GM12878 (cell line): Measurements from ENCODE around the gene EGR1. TPM values are rescaled to one million over a fixed set of nuclear protein-coding genes. Genes with fewer than 3 reads are reported as not detected.

Experiments used
- ATAC-seq: fragments of 200-7000 bp; cut with Tn5 transposase; 3 replicates; pipeline ENCODE4 v1.9.1; 2020; ENCODE audit warnings: mild to moderate bottlenecking, moderate library complexity
- BruUV-seq: library from RNA; stranded (reverse); fragments of 400-500 nt; replicated peaks from 2 replicates; lab custom pipeline; 2021; lab: Mats Ljungman, UMichigan
- CTCF ChIA-PET: fragments of 300-600 bp; sonication (Branson Sonifier 250); formaldehyde crosslinking; extraction: SDS; loops from one replicate; lab custom pipeline; 2021; ENCODE audit warnings: inconsistent platforms; lab: Yijun Ruan, JAX
- POLR2A ChIA-PET: fragments of 350-600 bp; formaldehyde crosslinking; extraction: SDS; loops from one replicate; lab custom pipeline; 2021; ENCODE audit warnings: inconsistent platforms; lab: Charles Lee
- RAD21 ChIA-PET: fragments of 300-600 bp; sonication (Branson Sonifier 250); formaldehyde crosslinking; loops from one replicate; lab custom pipeline; 2023; ENCODE audit warnings: antibody characterized with exemption; ENCODE audit not compliant: unreplicated experiment; lab: Charles Lee
- SMC1A ChIA-PET: fragments of 300-600 bp; sonication (Branson Sonifier 250); formaldehyde crosslinking; loops from one replicate; lab custom pipeline; 2023; ENCODE audit not compliant: unreplicated experiment, uncharacterized antibody; lab: Charles Lee
- DNase-seq: peaks from one replicate; pipeline ENCODE4 v3.0.0-alpha.2; 2011; ENCODE audit warnings: low read depth, low spot score
- FAIRE-seq: peaks from 3 replicates; lab custom pipeline; 2011; peaks lifted over from hg19 to GRCh38; lab: Jason Lieb, UNC
- H2AFZ ChIP-seq: 2 replicates; pipeline ENCODE4 v1.6.0; 2011; ENCODE audit warnings: low read depth, low read length, control low read depth; ENCODE audit not compliant: control insufficient read depth
- H3K27ac ChIP-seq: 2 replicates; pipeline ENCODE4 v1.5.1; 2011; ENCODE audit warnings: control low read depth; ENCODE audit not compliant: control insufficient read depth, insufficient read depth
- H3K27me3 ChIP-seq, 2 experiments: replicated peaks in 1 of 2; 2 replicates each; pipeline versions ENCODE4 v1.6.0 to v1.6.1; 2011; ENCODE audit warnings: low read length in 1 of 2; ENCODE audit not compliant: control insufficient read depth in 2 of 2, insufficient read depth in 2 of 2
- H3K36me3 ChIP-seq, 2 experiments: 2 replicates each; pipeline ENCODE4 v1.5.1; 2011; ENCODE audit warnings: low read length in 1 of 2; ENCODE audit not compliant: control insufficient read depth in 2 of 2, insufficient read depth in 2 of 2
- H3K4me1 ChIP-seq: 2 replicates; pipeline ENCODE4 v1.6.1; 2011; ENCODE audit warnings: mild to moderate bottlenecking, low read length, moderate library complexity, mixed read lengths; ENCODE audit not compliant: control insufficient read depth, insufficient read depth
- H3K4me2 ChIP-seq: 2 replicates; pipeline ENCODE4 v1.6.0; 2011; ENCODE audit warnings: control low read depth; ENCODE audit not compliant: control insufficient read depth, insufficient read depth
- H3K4me3 ChIP-seq: fragments of 200-600 bp; sonication (generic); 2 replicates; pipeline ENCODE4 v1.5.1; 2016
- H3K79me2 ChIP-seq: 2 replicates; pipeline ENCODE4 v1.6.0; 2011; ENCODE audit warnings: low read length; ENCODE audit not compliant: control insufficient read depth, insufficient read depth
- H3K9ac ChIP-seq: 2 replicates; pipeline ENCODE4 v1.8.0; 2011; ENCODE audit warnings: low read length, control low read depth, mixed read lengths; ENCODE audit not compliant: control insufficient read depth, insufficient read depth
- H3K9me3 ChIP-seq: replicated peaks from 3 replicates; pipeline ENCODE4 v1.5.1; 2011; ENCODE audit warnings: mild to moderate bottlenecking, low read length; ENCODE audit not compliant: control insufficient read depth, insufficient read depth
- H4K20me1 ChIP-seq: 2 replicates; pipeline ENCODE4 v1.6.0; 2011; ENCODE audit not compliant: control insufficient read depth, insufficient read depth
- BMI1 ChIP-seq: fragments of 450-650 bp; IDR thresholded peaks from 2 replicates; pipeline ENCODE4 v1.6.1; 2016; ENCODE audit warnings: mild to moderate bottlenecking, moderate library complexity, borderline replicate concordance
- CREB1 ChIP-seq: IDR thresholded peaks from 2 replicates; pipeline ENCODE4 v1.6.1; 2012; ENCODE audit warnings: low read depth, mild to moderate bottlenecking, inconsistent platforms
- DPF2 ChIP-seq: fragments of 450-650 bp; IDR thresholded peaks from 2 replicates; pipeline ENCODE4 v1.6.1; 2017; ENCODE audit warnings: mild to moderate bottlenecking
- FOXM1 ChIP-seq: IDR thresholded peaks from 2 replicates; pipeline ENCODE4 v1.6.1; 2012; ENCODE audit warnings: low read depth, mild to moderate bottlenecking, inconsistent platforms, low read length, moderate library complexity
- NFYA ChIP-seq: IDR thresholded peaks from 2 replicates; pipeline ENCODE4 v1.6.1; 2011; ENCODE audit warnings: low read depth, mild to moderate bottlenecking, low read length, improper control_type of control experiment, borderline replicate concordance
- POLR2A ChIP-seq: IDR thresholded peaks from 2 replicates; pipeline ENCODE4 v1.6.1; 2011; ENCODE audit warnings: low read depth, mild to moderate bottlenecking, low read length
- POLR2AphosphoS5 ChIP-seq: IDR thresholded peaks from 2 replicates; pipeline ENCODE4 v1.6.1; 2011; ENCODE audit warnings: mild to moderate bottlenecking, low read length, inconsistent platforms
- RAD21 ChIP-seq: IDR thresholded peaks from 2 replicates; pipeline ENCODE4 v1.6.1; 2011; ENCODE audit warnings: mild to moderate bottlenecking, low read depth, low read length, moderate library complexity; ENCODE audit not compliant: insufficient read depth
- USF1 ChIP-seq: IDR thresholded peaks from 2 replicates; pipeline ENCODE4 v1.6.1; 2011; ENCODE audit warnings: borderline replicate concordance, low read depth, mild to moderate bottlenecking, moderate library complexity, mixed read lengths, low read length; ENCODE audit not compliant: insufficient read depth; ENCODE audit errors: extremely low read length
- ZNF274 ChIP-seq: IDR thresholded peaks from one replicate; pipeline ENCODE4 v1.8.0; 2011; ENCODE audit not compliant: insufficient read length, insufficient read depth
- WGBS: methylation state at CpG from one replicate; pipeline ENCODE4 v1.1.6; 2016; ENCODE audit warnings: low lambda C conversion rate; ENCODE audit not compliant: insufficient replicate concordance, insufficient coverage; ENCODE audit errors: missing lambda C conversion rate; 5-methylcytosine and 5-hydroxymethylcytosine counted together
- in situ Hi-C: fragments of 300-500 bp; cut with MboI; formaldehyde crosslinking; loops from 9 replicates; pipeline ENCODE4 v1.14.3; 2018; ENCODE audit warnings: mixed read lengths
- intact Hi-C: fragments of 100-400 bp; cut with micrococcal nuclease; formaldehyde crosslinking; loops from one replicate; pipeline ENCODE4 v1.14.2; 2022; ENCODE audit not compliant: unreplicated experiment
- polyA plus RNA-seq, 11 experiments: library from polyadenylated mRNA; depleted of rRNA in 4 of 11; unstranded in 6 of 11; stranded (reverse) in 5 of 11; fragments of >200 nt; fragmentation: Nextera tagmentation in 4 of 11; fragmentation: Illumina TruSeq in 1 of 11; extraction: Ambion mirVana in 4 of 11; extraction: Trizol in 1 of 11; gene quantifications; 1 replicate in 1 of 11; 2 replicates in 10 of 11; pipeline versions ENCODE4 v1.2.1 to v1.2.3, GENCODE V29; 2011 to 2016; ENCODE audit warnings: inconsistent platforms in 2 of 11, missing spikeins in 2 of 11, low read depth in 1 of 11
- total RNA-seq, 4 experiments: library from RNA; depleted of rRNA in 3 of 4; stranded (reverse); fragments of >200 nt in 3 of 4; fragmentation: Illumina TruSeq in 1 of 4; extraction: Trizol in 1 of 4; gene quantifications; 2 replicates each; pipeline versions ENCODE4 v1.2.1 to v1.2.3, GENCODE V29; 2013 to 2021
- TF ChIP-seq, protein P1 (sequence below): fragments of 450-650 bp; IDR thresholded peaks from 2 replicates; pipeline ENCODE4 v1.6.1; 2016; ENCODE audit warnings: mild to moderate bottlenecking

The EGR1 gene
- total and polyA plus RNA-seq, 10 of the 15 experiments (the other 5 are each of a cell fraction or from before 2014, with no cell fraction given) = 0.89 to 7.3 (median 2.5) TPM

GRCh38 chr5:138502121-138502520 is 36.8 kb downstream of the EGR1 start:
- no peak for ATAC-seq
- no peak overlapping the region for H3K27ac ChIP-seq
- H3K9me3 ChIP-seq = no peaks in the 10 kb centered on the region
- peaks cover 3 to 12% of the 10 kb centered on the region in 2 experiments; a peak in 3 of 4 replicates for H3K36me3 ChIP-seq
- DNase-seq = no peak
- intact Hi-C loops (no loop called here), in situ Hi-C loops (loop anchor here (25.0 kb wide), 1 partner anchor 315 kb away; the partner anchor contains the start of genes BRD8 and KIF20A)
- ChIA-PET CTCF (interaction anchor here (1.0 to 4.6 kb wide), 7 partner anchors 11 to 75 kb away, joined by 3 to 123 read pairs (median 6); partner anchors contain the start of gene EGR1), RAD21 (interaction anchor here (1.7 to 4.5 kb wide), 4 partner anchors 9 to 322 kb away, joined by 4 to 56 read pairs (median 12); partner anchors contain the start of gene EGR1), SMC1A (interaction anchor here (0.7 to 4.0 kb wide), 4 partner anchors 10 to 322 kb away, joined by 3 to 58 read pairs (median 6); no protein-coding TSS in a partner anchor), POLR2A (interaction anchor here (0.6 to 1.3 kb wide), 2 partner anchors 37 to 74 kb away, joined by 3 to 4 read pairs; partner anchors contain the start of gene EGR1)
- FAIRE-seq = no peak
- no peak overlapping the region for H3K4me2 ChIP-seq
- H4K20me1 ChIP-seq = no peaks in the 10 kb centered on the region
- no peak overlapping the region for H3K4me3 ChIP-seq
- WGBS = 61% methylated on average over 4 of the region's 4 CpGs
- H3K4me1 ChIP-seq = no peaks in the 10 kb centered on the region
- no peaks in the 10 kb centered on the region for H3K79me2 ChIP-seq
- TF ChIP-seq BMI1 = no peak
- no peak for TF ChIP-seq FOXM1
- TF ChIP-seq NFYA = no peak
- no peak for TF ChIP-seq DPF2
- no peak for TF ChIP-seq POLR2A
- TF ChIP-seq CREB1 = no peak
- no peak for TF ChIP-seq ZNF274
- TF ChIP-seq, protein P1, sequence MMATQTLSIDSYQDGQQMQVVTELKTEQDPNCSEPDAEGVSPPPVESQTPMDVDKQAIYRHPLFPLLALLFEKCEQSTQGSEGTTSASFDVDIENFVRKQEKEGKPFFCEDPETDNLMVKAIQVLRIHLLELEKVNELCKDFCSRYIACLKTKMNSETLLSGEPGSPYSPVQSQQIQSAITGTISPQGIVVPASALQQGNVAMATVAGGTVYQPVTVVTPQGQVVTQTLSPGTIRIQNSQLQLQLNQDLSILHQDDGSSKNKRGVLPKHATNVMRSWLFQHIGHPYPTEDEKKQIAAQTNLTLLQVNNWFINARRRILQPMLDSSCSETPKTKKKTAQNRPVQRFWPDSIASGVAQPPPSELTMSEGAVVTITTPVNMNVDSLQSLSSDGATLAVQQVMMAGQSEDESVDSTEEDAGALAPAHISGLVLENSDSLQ = no peak
- TF ChIP-seq RAD21 = no peak
- TF ChIP-seq USF1 = no peak
- no peak; the same call in 1 of the 2 replicates for TF ChIP-seq POLR2AphosphoS5
- no peaks in the 10 kb centered on the region for H3K27me3 ChIP-seq
- no peak overlapping the region for H3K9ac ChIP-seq
- H2AFZ ChIP-seq = no peak overlapping the region
- no TSS peak for BruUV-seq
